HG03521 (cell line): ENCODE measurements around the gene ZNF668.

Source experiments
- ATAC-seq: cut with Tn5 transposase; IDR thresholded peaks from one replicate; pipeline ENCODE4 v1.9.1; 2021; ENCODE audit warnings: mild to moderate bottlenecking, moderate library complexity; ENCODE audit not compliant: unreplicated experiment

ZNF668 gene

GRCh38 chr16:31081428-31082351 lies 7.7 kb upstream of the ZNF668 start:
- ATAC-seq, result no peak

GRCh38 chr16:31080756-31081419 lies 6.8 kb upstream of the ZNF668 start:
- ATAC-seq, result no peak

DNA sequence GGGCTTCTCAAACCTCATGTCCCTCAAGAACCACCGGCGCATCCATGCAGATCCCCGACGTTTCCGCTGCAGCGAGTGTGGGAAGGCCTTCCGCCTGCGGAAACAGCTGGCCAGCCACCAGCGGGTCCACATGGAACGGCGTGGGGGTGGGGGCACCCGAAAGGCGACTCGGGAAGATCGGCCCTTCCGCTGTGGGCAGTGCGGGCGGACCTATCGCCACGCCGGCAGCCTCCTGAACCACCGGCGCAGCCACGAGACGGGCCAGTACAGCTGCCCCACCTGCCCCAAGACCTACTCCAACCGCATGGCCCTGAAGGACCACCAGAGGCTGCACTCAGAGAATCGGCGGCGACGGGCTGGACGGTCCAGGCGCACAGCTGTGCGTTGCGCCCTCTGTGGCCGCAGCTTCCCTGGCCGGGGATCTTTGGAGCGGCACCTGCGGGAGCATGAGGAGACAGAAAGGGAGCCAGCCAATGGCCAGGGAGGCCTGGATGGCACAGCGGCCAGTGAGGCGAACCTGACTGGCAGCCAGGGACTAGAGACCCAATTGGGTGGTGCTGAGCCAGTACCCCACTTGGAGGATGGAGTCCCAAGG lies 6.1 kb upstream of the ZNF668 start:
- ATAC-seq, result no peak

DNA sequence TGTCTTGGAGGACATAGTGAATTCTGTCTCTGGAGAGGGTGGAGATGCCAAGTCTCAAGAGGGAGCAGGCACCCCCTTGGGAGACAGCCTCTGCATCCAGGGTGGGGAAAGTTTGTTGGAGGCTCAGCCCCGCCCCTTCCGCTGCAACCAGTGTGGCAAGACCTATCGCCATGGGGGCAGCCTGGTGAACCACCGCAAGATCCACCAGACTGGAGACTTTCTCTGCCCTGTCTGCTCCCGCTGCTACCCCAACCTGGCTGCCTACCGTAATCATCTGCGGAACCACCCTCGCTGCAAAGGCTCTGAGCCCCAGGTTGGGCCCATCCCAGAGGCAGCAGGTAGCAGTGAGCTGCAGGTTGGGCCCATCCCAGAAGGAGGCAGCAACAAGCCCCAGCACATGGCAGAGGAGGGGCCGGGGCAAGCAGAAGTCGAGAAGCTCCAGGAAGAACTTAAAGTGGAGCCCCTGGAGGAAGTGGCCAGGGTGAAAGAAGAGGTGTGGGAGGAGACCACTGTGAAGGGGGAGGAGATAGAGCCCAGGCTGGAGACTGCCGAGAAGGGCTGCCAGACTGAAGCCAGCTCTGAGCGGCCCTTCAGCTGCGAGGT lies 5.4 kb upstream of the ZNF668 start:
- ATAC-seq, result no peak

DNA sequence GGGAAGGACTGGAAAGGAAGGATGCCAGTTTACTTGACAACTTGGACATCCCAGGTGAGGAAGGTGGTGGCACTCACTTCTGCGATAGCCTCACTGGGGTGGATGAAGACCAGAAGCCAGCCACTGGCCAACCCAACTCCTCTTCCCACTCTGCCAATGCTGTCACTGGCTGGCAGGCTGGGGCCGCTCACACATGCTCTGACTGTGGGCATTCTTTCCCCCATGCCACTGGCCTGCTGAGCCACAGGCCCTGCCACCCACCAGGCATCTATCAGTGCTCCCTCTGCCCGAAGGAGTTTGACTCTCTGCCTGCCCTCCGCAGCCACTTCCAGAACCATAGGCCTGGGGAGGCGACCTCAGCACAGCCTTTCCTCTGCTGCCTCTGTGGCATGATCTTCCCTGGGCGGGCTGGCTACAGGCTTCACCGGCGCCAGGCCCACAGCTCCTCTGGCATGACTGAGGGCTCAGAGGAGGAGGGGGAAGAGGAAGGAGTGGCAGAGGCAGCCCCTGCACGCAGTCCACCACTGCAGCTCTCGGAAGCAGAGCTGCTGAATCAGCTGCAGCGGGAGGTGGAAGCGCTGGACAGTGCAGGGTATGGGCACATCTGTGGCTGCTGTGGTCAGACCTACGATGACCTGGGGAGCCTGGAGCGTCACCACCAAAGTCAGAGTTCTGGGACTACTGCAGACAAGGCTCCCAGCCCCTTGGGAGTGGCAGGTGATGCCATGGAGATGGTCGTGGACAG lies 4.7 kb upstream of the ZNF668 start:
- ATAC-seq, result no peak

GRCh38 chr16:31077592-31078396 lies 3.8 kb upstream of the ZNF668 start:
- no peak for ATAC-seq

DNA sequence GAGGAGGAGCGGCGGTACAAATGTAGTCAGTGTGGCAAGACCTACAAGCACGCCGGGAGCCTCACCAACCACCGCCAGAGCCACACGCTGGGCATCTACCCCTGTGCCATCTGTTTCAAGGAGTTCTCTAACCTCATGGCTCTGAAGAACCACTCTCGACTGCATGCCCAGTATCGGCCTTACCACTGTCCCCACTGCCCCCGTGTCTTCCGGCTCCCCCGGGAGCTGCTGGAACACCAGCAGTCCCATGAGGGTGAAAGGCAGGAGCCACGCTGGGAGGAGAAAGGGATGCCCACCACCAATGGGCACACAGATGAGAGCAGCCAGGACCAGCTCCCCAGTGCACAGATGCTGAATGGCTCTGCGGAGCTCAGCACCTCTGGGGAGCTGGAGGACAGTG lies 3.0 kb upstream of the ZNF668 start:
- no peak for ATAC-seq

- ATAC-seq, result no peak
These were observed 2.3 kb upstream of the ZNF668 start for GRCh38 chr16:31076319-31076718.

DNA sequence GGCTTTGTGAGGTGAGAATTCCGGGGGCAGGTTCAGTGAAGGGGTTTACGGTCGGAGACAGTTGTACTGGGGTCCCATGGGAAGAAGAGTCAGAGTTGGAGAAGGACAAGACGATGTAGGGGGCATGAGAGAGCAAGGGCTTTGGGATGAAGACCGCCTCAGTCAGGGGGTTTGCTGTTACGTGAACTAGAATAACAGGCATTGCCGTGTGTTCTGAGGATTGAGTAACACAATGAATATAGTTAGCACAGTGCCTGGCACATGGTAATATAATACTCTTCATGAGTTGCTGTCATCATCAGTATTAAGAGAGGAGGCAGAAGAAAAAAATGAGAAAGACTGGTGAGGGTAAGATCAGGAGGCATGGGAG lies 759 bp upstream of the ZNF668 start:
- no peak for ATAC-seq

DNA sequence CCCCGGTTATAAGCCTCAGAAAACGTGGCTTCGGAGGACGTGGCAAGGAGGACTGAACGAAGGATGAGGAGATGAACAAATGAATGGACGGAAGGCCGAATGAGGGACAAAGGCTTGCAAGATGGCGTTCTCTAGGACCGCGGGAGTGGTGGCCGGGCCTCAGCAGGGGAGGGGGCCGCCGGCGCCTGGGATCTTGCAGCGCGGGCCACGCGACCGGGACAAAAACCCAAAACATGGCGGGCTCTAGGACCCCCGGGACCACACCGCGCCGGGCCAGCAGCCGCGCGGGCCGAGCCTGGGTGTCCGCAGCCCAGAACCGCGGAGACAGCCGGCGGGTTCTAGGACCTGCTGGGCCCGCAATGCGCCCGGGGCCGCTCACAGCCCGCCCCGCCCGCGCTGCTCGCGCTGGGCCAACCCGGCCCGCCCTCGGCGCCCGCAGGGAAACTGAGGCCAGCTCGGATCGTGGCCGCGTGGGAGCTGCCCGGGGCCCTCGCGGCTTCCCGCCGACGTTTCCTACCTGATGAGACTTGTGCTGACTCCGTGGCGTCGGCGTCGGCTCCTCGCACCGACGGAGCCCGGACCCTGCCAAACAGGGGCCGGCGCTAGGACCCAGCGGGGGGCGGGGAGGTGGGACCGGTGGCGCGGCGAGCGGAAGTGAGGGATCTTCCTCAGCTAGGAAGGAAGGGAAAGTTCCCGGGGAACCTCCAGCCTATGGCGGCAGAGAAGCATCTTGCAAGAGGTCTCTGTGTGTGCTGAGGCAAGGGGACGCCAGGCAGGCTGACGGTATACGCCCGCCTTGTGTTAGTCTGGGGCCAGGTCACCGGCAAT lies 684 bp downstream of the ZNF668 start:
- peak; percentile 46 for ATAC-seq

- ATAC-seq, result peak; percentile 4
These were observed 1.4 kb downstream of the ZNF668 start for GRCh38 chr16:31072540-31073141.

DNA sequence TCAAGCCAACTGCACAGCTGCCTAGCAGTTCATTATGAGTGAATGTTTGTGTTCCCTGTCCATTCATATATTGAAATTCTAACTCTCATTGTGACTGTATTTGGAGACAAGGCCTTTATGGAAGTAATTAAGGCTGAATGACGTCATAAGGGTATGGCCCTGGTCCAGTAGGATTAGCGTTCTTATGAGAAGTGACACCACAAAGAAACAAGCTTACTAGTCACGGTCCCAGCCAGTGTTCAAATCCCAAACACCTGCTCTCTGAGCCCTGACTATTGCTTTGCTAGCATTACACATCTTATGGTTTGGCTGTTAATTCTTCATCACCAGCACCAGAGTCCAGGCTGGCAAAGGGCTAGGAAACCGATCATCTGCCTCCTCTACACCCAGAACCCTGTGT lies 2.2 kb downstream of the ZNF668 start:
- no peak for ATAC-seq

DNA sequence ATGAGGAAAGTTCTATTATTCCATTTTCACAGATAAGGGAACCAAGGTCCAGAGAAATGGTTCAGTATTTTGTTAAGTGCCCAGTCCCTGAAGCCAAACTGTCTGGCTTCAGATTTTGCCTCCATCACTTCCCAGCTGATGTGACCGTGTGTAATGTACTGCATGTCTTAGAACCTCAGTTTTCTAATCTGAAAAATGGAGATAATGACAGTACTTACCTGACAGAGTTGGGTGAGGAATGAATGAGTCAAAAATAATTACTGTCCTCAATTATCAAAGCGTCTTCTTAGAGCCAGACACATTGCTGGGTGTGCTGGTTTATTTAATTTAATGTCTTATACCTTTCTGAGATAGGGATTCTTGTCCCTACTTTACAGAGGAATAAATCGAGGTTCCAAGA lies 6.7 kb downstream of the ZNF668 start:
- no peak for ATAC-seq

GRCh38 chr16:31064882-31065461 lies 9.1 kb downstream of the ZNF668 start:
- no peak for ATAC-seq

DNA sequence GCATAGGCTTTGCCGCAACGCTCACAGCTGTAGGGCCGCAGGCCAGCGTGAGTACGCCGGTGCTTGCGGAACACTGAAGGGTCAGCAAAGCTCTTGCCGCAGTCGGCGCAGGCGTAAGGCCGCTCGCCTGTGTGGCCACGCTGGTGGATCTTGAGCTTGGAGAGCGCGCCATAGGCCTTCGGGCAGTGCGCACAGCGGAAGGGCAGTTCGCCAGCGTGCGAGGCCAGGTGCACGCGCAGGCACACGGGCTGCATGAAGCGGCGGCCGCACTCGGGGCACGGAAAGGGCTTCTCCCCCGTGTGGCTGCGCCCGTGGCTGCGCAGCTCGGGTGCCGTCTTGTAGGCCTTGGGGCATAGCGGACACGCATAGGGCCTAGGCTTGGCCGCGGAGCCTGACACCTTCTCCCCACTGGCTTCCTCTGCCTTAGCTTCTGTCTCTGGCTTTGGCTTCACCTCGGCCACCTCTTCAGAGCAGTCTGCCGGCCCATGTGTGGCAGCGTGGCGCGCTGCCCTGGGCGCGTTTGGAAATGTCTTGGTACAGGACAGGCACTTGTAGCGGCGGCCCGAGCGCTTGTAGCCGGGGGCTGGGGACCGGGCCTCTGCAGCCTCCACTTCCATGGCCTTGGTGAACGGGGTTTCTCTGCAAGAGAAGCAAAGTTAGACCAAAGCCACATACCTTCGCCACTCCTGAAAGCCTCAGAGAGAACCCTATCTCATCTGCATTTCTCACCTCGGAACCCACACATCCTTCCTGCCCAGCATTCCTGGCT lies 10.0 kb downstream of the ZNF668 start:
- ATAC-seq, result no peak

- no peak for ATAC-seq
These were observed 10.6 kb downstream of the ZNF668 start for GRCh38 chr16:31063495-31063842.

DNA sequence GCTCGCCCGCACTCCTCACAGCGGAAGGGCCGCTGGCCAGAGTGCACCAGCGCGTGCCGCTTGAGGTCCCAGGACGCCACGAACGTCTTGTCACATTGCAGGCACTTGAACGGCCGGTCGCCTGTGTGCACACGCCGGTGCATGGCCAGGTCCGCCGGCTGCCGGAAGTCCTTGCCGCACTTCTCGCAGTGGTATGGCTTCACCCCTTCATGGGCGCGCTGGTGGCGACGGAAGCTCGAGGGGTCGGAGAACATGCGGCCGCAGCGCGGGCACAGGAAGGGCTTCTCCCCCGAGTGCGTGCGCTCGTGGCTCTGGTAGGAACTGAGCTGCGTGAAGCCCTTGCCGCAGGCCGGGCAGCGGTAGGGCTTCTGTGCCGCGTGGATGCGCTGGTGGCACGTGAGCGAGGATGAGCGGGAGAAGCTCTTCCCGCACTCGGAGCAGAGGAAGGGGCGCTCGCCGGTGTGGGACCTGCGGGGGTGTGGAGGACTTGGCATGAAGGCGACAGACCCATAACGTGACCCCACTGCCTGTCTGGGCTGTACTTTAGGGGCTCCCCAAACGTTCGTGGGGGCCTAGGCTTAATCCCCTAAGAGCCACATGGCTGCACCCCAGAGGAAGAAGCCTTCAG lies 12.1 kb downstream of the ZNF668 start:
- ATAC-seq, result no peak
